ENCODE measurements around the gene FAM227A.

FAM227A gene

DNA sequence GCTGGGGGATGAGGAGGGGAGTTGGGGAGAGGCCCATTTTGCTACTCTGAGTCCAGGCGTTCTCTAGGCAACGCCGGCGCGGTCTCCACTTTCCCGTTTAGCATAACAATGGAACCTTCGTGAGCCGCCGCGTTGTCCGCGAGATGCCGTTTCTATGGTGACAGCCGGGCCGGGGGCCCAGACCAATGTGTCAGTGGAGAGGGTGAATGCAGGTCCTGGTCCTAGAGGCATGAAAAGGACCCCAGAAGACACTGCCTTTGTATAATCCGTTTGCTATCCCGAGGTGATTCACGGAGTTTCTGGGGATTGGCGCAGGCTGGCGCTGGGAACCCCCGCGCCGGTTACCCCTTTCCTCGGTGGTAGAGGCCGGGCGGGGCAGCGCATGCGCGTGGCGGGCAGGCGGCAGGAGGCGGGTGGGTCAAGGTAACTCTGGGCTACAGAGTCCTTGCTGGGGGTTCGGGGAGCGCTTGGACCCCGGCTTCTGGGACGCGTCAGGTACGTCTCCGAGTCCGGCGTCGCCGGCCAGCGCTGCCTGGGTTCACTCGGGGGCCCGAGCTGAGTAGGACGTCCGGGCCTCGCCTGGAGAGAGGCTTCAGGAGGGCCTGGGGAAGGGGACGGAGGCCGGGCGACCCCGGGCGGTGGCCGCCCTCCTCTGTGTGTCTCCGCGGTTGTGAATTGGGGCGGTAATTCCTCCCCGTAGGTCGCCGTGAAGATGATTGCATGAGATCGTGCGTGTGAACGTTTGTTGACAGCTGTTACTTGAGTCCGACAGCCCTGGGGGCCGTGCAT is at the start of gene FAM227A, which contains the start of gene CBY1:
Gene FAM227A, minus strand, starts transcription at position 137 of the 789 bp plus-strand sequence. CDS start 6,224 bp downstream, outside the sequence.
Gene CBY1, plus strand, starts transcription at position 383 of the 789 bp plus-strand sequence. CDS start 11,417 bp downstream, outside the sequence.
- peak; percentile 67 to 76 for DNase-seq (ENCODE audit: low read depth in 2 of 2)

DNA sequence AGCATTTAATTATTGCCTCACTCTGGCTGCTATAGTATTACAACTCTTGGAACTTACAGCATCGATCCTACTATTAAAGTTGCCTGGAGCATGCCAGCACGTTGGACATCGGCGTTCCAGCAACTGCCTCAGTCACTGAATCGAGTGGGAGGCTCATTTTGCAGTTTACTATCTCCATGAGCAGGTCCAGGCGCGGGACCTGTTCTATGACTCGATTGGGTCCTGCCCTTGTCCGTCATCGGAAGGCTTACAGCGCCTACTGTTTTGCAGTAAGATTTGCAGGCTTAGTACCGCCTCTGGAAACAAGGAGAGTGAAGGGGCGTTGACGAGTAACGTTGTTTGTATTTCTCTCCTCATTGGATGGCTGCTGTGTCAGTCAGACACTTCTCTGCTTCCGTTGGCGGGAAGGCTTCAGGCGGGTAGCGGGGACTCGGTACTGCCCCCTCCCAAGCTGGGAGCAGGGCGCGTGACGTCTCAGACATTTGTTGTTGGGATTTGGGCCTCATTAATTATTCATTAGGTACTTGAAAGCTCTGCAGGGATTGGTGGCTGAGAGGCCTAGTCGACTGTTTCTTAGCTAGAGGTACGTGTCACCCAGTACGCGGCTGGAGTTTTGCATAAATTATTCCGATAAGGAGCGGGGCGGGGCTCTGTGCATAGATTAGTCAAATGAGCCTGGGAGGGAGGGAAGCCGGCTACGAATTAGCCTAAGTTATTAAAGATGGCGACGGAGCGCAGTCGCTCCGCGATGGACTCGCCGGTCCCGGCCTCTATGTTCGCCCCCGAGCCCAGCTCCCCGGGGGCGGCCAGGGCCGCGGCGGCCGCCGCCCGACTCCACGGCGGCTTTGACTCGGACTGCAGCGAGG is 49.3 kb upstream of the FAM227A start, which contains the start of gene GTPBP1:
Gene GTPBP1, plus strand, starts transcription at position 710 of the 866 bp plus-strand sequence. Its CDS starts 12 bp downstream, at position 722.
- peak; percentile 91 to 94 for DNase-seq (ENCODE audit: low read depth in 2 of 2)

DNA sequence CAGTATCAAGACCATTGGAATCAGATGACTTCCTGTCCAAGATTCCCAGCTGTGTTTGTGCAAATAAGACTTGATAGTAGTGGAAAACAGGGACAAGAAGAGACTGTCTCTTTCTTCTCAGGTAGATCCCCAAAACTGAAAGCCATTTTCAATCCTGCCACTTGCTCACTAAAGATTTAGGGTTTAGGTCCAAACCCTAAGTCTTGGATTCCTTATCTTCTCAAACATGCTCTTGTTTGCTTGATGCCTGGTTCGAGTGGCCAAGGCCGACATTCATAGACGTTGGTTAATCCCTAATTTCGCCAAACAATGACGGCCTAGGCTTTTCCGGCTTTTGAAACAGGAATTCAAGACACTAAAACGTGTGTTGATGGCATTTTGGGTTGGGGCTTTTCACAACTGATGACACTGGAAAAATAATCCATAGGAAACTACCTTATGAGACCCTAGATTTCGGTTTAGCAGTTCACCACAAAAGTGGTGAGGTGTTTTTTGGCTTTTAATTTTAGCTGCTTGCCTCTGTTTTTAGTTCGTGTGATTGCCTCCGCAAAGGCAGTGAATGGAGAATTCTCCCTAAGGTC is 48.6 kb upstream of the FAM227A start:
- no peak for DNase-seq (ENCODE audit: low read depth in 2 of 2)

DNA sequence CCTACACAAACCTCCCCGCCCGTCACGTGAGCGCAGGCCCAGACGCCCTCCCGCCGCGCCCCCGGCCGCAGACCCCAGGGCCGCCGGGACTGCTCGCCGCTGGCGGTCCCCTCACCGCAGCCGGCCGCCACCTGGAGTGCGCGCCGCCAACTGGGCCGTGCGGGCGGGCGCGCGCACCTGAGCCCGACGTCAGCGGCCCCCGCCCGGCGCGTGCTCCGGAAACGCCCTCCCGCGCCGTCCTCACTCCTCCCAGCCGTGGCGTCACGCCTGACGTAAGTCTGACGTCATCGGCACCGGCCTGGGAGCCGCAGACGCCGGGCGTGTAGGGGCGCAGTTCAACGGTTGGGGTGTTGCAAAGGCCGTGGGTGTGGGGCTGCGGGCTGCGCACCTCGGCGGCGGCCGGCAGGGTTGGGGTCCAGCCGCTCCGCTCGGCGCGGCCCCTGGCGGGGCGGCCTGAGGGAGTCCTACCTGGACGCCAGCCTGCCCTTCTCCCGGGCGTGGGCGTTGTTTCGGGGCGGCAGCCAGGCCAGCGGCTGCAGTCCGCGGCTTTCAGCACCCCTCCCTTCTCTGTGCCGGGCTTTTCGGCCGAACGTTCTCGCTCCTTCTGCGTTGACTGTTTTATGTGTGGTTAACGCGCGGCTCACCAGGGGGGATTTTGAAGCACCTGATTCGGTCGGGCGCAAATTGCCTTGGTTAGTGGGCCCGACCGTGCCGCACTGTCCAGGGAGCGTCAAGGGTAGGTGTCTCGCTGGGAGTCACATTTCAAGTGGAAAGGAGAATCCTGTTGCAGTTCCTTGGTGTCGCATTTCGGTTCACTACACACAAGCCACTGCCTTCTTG is 44.8 kb upstream of the FAM227A start, which contains the start of gene JOSD1:
Gene JOSD1, minus strand, starts transcription at position 155 of the 840 bp plus-strand sequence. CDS start 956 bp downstream, outside the sequence.
- DNase-seq (ENCODE audit: low read depth in 2 of 2) = peak; percentile 95 to 97

DNA sequence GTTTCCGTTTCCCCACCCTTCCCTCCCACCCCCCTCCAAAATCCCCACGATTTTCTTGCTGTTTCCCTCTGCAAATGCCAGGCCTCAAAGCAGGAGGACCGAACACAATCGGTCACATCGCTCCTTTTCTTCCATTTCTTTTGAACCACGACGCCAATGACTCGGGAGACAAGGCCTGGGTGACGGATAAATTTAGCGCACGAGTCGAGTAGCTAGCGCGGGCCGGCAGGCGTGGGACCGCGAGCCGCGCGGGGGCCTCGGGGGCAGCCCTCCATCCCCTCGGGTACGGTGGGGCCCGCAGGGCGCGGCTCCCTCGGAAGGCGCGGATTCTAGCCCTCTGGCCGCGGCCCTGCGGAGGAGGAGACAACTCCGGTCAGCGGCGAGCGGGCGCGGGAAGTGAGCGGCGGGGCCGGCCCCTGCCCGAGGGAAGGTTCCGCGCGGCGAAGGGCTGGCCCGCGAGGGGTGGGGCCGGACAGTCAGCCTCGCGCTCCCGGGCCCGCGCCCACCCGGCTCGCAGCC is 44.1 kb upstream of the FAM227A start:
- peak in 1 of 2 donors; percentile 3 for DNase-seq (ENCODE audit: low read depth in 2 of 2)

DNA sequence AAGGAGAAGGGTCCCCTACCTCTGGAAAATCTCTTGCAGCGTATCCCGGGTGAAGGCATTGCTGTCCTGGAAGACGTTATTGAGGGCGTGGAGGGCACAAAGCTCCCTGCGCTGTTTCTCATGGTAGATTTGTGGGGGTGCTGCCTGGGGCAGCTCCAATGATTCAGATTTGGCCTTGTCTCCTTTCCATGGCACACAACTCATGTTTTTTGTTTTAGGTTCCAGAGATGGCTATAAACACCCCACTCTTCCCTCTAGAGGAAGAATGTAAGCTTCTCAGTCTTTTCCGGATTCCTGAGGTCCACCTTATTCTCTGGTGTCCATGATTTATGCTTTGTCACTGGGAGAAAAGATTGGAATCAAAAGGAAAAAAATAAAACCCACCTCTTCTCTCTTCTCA is 43.6 kb upstream of the FAM227A start:
- DNase-seq (ENCODE audit: low read depth in 2 of 2) = no peak

DNA sequence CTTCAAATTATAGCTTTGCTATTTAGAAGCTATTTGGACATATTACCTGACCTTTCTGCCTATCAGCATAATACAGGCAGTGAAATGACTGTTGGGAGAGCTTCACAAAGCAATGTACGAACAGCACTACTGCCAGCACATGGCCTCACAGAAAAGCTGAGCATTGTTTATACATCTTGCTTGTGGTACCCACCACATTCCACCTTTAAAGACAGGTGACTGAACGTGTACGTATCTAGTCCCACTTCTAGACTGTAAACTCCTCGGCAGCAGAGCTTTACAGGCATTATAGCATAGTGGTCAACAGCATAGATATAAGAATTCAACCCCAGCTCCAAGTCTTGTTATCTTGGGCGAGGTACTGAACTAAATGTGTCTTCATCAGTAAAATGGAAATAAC is 43.0 kb upstream of the FAM227A start:
- DNase-seq (ENCODE audit: low read depth in 2 of 2) = no peak

DNA sequence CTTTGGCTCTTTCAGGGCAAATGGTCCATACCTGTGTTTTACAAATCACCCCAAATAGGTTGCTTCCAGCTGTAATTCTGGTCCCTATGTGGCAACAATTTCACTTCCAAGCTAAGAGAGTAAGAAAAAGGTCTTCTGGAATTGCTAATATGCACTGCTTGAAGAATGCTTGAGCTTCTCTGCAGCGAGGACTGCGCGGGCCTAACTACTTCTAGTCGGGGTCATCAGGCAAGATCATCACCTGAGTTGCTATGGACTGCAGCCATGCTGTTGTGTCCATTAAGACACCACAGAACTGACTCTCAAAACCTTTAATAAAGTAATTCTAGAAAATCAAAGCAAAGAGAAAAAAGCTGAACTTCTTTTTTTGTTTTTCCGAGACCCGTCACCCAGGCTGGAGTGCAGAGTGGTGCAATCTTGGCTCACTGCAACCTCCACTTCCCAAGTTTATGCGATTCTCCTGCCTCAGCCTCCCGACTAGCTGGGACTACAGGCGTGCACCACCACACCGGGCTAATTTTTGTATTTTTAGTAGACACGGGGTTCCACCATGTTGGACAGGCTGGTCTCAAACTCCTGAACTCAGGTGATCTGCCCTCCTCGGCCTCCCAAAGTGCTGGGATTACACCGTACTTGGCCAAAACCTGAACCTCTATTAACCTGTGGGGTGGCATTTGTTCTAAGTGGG is 42.4 kb upstream of the FAM227A start:
- DNase-seq (ENCODE audit: low read depth in 2 of 2) = no peak

DNA sequence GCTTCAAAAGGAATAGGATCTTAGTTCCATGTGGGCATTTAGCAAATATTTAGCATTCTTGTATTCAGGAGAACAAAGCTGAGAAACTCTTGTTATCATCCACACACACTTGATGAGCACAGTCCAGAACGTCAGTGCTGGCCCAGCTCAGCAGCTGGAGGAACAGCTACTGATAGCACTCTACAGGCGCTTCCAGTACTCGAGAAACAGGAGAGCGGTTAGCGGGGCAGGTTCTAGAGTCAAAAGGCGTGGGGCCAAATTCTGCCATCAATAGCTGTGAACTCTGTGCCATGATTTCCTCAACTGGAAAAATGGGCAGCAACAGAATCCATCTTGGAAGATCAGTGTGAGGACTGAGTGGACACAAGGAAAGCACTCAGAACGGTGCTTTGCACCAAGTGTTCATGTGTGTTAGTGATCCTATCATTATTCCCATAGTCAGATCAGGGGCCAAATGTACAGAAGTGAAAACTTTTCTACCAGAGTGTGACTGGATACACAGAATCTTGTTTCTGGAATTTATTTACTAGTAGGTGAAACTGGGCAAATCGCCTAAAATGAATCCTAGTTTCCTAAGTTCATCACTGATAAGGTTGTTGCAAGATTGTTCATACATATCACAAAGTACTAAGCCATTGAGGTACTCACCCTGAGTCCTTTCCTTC is 41.4 kb upstream of the FAM227A start:
- DNase-seq (ENCODE audit: low read depth in 2 of 2) = no peak

DNA sequence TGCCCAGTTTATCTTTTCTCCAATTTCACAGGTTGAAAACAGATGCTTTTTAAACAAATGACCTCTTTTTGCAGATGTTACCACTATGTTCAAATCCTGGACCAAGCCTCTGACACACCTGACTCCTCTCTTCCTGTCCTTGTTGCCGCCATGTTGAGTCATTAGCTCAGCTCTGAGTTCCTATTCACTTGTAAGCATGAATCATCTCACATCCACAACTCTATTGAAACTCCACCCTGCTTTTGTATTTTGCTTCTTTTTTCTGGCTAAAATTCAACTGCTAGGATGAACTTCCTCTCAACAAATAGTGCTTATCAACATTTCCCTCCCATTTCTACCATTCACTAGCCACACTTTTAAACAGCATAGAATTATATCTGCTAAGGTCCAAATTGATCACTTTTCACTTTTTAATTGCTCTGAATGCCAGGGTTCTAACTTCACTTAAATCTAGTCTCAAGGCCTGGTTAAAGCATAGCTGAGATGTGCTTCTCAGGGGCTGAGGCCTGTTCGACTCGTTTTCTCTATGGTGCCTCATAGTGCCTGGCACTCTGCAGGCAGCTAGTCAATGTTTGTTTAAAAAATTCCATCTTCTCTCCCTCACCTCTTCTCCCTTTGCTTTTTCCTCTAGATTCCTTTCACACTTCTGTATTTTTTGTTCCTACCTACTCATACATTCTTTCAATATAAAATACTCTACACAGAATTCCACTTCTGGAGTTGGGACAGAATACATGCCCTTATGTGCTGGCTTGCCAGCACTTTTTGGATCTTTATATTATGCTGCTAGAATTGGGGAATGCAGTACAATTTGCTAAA is 40.6 kb upstream of the FAM227A start:
- peak in 1 of 2 donors; percentile 9 for DNase-seq (ENCODE audit: low read depth in 2 of 2)

DNA sequence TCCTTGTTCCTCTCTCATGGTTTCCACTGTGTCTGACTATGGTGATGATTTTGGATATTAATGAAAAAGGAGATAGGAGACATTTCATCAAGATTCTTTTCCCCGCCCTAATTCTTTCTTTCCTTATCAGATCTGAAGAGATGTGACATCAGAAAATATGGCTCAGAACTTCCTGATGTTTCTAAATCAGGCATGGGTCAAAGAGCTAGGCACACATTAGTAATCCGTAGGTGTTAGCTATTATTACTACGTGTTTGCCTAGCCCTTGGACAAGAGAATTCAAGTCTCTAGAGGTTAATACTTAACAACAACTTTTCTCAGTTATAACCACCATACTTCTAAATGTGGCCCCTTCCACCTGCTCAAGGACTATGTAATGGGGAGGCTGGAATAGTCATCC is 38.7 kb upstream of the FAM227A start:
- no peak for DNase-seq (ENCODE audit: low read depth in 2 of 2)

DNA sequence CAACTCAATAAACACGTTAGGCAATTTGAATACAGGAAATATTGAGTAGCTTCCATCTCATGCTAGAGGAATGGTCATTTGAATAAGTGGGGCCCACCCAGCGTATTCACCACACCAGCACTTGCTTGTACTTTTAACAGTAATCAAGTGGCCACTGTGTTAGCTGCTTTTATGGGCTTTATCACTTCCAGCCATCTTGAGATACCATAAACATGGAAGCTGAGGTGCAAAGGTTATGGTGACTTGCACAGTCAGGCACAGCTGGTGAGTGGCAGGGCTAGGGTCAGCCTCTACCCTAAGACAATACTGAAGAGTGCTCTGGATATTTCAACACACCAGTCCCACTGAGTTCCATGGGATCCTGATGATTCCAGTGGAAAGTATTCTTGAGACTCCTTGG is 37.9 kb upstream of the FAM227A start:
- no peak for DNase-seq (ENCODE audit: low read depth in 2 of 2)

DNA sequence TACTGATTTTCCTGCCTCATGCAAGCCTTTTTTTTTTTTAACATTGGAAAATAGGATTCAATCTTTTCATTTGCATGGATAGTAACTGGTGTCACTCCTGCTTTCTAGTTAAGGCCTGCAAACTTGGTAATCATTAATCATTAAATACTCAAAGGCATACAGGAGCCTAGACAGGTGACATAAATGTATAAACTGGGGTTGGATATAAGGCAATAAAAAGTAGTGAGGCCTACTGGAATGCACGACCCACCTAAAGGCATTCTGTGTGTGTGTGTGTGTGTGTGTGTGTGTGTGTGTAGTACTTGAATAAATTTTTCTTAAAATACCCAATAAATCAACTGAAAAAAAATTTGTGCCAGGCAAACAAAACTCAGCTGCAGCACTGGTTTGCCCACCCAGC is 33.5 kb upstream of the FAM227A start:
- no peak for DNase-seq (ENCODE audit: low read depth in 2 of 2)

DNA sequence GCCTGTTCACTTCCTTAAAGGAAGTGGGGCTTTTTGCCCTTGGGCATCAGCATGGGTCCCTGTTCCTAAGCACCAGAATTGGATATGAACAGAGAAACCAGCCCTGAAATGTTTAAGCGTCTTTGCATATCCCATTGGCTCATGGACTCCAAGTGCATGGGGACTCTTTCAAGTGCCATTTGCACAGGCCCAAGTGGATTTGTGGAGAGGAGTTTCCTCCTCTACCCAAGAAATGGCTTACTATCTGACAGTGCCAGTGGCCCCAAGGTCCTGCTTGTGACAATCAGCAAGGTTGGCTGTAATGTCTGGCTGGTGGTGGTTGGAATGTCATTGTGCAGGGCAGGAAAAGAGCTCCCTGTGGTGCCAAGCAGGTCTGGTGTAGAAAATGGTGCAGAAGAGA is 29.6 kb upstream of the FAM227A start:
- no peak for DNase-seq (ENCODE audit: low read depth in 2 of 2)

DNA sequence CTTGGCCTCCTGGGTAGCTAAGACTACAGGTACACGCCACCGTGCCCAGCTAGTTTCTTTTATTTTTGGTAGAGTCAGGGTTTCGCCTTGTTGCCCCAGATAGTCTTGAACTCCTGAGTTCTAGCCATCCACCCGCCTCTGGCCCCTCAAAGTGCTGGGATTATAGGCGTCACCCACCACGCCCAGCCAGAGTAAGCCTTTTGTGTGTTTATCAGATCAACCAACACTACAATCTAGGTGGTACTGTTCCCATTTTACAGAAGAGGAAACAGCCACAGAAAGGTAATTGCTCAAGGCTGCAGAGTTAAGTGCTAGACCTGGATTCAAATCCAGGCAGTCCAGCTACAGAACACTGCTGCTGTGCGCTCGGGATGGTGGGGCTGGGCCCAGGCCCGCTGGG is 28.7 kb upstream of the FAM227A start:
- DNase-seq (ENCODE audit: low read depth in 2 of 2) = no peak

DNA sequence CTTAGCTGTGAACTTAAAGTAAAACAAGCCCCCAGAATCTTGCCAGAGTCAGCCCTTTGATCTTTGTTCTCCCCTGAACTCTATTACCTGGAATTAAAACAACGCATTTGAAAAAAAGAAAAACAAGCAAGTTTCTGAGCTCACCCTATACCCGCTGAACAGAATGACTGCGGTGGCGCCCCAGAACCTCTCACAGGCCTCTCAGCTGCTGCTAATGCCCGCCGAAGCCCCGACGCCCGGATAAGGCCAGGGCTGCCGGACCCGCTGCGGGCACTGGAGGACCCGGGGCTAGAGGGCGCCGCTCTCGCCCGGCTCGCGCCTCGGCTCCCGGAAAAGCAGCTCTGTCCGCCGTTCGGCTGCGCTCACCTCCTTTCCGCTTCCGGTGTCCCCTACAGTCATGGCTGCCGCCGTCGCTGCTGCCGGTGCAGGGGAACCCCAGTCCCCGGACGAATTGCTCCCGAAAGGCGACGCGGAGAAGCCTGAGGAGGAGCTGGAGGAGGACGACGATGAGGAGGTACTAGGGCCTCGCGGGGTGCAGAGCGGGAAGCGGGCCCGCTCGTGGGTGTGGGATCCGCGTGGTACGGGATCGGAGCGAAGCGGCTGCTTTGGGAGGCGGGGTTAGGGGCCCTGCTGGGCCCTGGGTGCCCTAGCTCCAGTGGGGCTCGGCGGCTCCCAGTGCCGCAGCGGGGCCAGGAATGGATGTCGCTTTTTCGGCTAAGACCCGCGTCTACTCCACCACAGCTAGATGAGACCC is 25.6 kb upstream of the FAM227A start, which contains the start of gene TOMM22:
Gene TOMM22, plus strand, starts transcription at position 376 of the 754 bp plus-strand sequence. Its CDS starts 22 bp downstream, at position 398.
- peak; percentile 61 to 70 for DNase-seq (ENCODE audit: low read depth in 2 of 2)

DNA sequence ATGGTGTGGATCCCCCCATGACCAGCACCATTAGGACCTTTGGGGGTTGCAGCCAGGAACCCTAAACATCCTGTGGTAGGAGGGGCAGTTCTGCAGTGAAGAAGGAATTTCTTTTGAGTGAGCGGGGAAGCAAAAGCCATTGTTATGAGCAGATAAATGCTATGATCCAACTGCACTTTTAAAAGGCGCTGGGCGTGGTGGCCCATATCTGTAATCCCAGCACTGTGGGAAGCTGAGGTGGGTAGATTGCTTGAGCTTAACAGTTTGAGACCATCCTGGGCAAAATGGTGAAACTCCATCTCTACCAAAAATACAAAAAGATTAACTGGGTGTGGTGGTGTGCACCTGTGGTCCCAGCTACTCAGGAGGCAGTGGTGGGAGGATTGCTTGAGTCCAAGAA is 19.6 kb upstream of the FAM227A start:
- DNase-seq (ENCODE audit: low read depth in 2 of 2) = no peak

DNA sequence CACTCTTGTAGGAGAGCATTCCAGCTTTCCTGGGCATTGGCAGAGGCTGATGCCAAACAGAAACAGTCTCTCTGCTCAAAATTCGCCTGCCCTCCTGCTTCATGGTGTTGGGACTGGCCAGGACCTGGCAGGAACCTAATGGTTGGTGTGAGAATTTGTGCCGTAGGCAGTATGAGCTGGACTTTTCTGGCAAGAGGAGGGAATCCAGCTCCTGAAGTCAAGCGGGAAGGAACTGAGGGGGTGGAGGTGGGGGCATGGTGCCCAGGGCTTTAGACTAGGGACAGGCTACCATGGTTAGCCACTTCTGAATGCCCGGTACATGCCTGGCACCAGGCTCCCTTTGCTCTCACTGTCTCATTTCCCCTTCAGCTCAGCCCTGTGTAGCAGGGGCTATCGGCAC is 18.7 kb upstream of the FAM227A start:
- no peak for DNase-seq (ENCODE audit: low read depth in 2 of 2)
